GM19467 (cell line): Measurements from ENCODE around the gene PP2D1.
A peak's percentile ranks its signal among the peaks of the same experiment; 100 is the strongest.
"Not testable (repeated sequence)": the region's sequence is repeated elsewhere in the genome, so short reads cannot be mapped to it uniquely, and the experiment has no call there.

ENCODE experiments used
- ATAC-seq: cut with Tn5 transposase; IDR thresholded peaks from one replicate; pipeline ENCODE4 v1.9.1; 2021; ENCODE audit warnings: mild to moderate bottlenecking, moderate library complexity; ENCODE audit not compliant: unreplicated experiment

The PP2D1 gene

GRCh38 chr3:20012164-20012563 is at the start of gene PP2D1:
Gene PP2D1, minus strand, starts transcription at chr3:20012264. Its CDS starts 192 bp downstream, at chr3:20012072.
- no peak for ATAC-seq

DNA sequence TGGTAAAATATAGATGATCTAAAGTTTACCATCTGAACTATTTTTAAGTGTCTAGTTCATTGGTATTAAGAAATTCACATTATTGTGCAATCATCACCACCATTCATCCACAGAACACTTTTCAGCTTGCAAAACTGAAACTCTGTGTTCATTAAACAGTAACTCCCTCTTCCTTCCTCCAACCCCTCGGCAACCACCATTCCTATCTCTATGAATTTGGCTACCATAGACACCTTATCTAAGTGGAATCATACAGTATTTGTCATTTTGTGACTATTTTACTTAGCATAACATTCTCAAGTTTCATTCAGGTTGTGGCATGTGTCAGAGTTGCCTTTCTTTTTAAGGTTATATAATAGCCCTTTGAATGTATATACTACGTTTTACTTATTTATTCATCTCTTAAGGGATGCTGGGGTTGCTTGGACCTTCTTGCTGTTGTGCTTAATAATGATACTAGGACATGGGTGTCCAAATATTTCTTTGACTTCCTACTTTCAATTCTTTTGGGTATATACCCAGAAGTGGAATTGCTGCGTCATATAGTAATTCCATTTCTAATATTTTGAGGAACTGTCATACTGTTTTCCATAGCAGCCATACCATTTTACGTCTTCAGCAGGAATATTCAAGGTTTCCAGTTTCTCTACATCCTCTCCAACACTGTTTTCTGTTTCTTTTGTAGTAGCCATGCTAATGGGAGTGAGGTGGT is 49.1 kb upstream of the PP2D1 start:
- peak; percentile 84 for ATAC-seq

DNA sequence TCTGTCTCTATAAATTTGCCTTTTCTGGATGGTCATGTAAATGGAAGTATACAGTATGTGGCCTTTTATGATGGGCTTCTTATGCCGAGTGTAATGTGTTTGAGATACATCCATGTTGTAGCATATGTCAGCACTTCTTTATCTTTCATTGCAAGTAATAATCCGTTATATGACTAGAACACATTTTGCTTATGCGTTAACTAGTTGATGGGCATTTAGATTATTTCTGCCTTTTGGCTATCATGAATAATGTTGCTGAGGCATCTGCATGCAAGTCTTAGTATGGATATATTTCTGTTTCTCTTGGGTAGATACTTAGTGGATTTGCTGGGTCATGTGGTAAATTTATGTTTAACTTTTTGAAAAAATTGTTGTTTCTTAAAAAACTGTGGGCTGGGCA is 47.9 kb upstream of the PP2D1 start:
- ATAC-seq: no peak

DNA sequence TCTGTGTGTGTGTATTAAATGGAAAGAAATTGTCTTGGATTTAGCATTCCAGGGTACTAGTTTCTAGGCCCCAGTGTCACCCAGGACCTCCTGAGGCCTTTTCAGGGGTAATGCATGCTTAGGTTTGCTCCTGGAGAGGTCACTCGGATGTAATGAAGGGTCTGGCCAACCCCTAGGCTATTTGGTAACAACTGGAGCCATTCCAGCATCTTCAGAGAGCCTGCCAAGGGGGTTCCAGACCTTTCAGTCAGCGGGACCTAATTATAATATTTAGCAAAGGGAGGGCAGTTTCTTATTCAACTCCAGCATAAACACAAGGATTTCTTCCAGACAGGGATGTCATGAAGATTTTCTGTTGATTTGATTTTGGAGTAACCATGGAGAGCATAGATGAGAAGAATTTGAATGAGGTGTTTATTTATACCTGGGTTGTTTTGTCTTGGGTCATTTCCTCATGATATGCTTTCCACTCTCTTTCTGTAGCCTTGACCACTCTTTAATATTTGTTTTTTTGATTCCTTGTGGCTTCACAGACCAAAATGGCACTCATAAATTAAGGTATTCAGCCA is 45.6 kb upstream of the PP2D1 start:
- no peak for ATAC-seq

DNA sequence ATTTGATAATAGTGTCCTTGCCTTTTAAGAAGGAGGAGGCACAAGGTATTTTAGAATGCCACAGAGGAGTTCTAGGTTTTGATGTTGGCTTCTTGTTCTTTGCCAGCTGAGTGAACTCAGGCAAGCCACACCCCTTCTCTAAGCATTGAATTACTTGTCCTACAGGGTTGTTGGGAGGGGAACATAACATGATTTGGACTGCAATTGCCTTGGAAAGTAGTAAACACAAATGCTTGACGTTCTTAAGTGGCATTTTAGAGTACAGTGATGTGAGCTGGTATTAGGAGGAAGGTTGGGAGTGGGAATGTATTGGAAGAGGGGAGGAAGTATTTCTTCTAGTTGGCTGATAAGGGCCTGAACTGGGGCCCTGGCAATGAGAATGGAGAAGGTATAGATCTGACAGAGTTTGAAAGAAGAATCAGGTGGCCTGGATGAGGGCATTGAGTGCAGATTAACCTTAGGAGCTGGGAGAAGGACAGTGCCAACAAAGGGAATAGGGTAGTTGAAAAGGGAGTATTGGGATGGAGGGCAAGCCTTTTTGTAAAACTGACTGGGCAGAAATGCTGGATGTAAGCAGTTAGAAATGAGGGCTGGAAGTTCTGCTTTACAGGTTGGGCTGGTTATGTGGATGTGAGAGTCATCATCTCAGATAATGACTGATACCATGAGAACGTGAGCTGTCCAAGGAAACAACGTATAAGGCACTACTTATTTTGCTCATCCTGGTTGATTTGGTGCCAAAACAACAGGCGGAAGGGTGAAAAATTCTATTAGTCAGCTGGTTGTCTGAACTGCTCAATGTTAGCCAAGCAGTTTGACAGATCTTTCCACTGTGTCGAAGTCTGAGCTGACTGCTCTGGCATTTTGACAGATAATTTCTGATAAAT is 44.9 kb upstream of the PP2D1 start:
- peak; percentile 25 for ATAC-seq

DNA sequence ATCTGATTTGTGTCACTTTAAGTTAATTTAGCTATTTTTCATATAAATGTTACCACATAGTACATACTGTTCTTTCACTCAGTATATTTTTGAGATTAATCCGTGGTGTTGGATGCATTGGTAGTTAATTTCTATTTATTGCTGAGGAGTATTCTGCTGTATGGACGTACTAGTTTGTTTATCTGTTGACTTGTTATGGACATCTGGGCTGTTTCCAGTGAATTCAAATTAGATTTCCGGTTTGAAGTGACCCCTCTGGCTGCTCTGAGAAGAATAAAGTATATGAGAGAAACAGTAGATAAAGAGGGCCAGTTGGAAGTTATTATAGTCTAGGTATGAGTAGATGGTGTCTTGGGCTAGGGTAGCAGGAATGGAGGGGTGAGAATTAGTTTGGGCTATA is 43.8 kb upstream of the PP2D1 start:
- no peak for ATAC-seq

DNA sequence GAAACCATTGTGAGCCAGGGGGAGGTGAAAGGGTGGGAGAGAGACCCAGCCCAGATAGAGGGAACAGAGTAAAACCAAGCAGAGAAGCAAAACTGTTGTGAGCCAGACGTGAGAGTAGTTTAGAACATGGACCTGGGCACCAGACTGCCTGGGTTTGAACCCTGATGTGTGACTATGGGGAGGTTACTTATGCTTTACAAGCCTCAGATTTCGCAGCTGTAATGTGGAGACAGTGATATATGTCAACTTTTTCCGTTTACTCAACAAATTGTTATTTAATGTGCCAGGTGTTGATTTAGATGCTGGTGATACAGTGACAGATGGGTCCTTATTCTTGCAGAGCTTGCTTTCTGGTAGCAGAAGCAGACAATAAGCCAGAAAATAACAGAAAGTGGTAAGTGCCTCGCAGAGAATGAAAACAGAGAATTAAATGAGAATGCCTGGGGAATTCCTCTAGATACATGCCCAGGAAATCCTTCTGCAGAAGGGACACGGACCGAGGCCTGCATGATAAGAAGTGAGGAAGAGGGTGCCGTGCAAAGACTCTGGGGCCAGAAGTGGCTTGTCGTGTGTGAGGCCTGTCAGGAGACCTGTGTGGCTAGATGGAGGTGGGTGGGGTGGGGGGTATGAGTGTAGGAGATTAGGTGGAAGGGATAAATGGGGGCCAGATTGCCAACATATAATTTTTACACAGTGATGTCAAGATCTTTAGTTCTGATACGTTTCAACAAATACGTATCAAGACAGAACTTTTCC is 43.1 kb upstream of the PP2D1 start:
- ATAC-seq: peak; percentile 16

DNA sequence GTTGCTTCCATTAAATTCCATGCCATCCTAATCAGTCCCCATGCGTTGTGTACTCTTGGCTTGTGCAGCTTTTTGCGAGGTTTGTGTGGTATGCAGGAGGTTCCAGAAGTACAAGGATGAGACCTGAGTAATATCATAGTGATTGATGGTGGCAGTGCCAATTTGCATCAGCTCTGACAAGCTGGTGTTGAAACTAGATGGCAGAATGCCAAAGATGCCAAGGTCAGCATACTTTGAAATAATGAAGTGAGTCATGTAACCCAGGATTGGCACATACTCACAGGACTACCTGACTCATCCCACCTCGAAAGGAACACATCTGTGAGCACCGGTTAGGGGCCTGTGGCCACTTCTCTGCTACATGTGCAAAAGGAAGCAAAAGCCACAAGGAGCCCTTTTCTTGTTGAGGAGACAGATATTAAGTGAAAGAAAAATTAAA is 42.5 kb upstream of the PP2D1 start:
- peak; percentile 83 for ATAC-seq

- no peak for ATAC-seq
Observed at GRCh38 chr3:20052851-20053250, 40.8 kb upstream of the PP2D1 start.

GRCh38 chr3:20051123-20051806 is 39.2 kb upstream of the PP2D1 start:
- ATAC-seq: no peak

DNA sequence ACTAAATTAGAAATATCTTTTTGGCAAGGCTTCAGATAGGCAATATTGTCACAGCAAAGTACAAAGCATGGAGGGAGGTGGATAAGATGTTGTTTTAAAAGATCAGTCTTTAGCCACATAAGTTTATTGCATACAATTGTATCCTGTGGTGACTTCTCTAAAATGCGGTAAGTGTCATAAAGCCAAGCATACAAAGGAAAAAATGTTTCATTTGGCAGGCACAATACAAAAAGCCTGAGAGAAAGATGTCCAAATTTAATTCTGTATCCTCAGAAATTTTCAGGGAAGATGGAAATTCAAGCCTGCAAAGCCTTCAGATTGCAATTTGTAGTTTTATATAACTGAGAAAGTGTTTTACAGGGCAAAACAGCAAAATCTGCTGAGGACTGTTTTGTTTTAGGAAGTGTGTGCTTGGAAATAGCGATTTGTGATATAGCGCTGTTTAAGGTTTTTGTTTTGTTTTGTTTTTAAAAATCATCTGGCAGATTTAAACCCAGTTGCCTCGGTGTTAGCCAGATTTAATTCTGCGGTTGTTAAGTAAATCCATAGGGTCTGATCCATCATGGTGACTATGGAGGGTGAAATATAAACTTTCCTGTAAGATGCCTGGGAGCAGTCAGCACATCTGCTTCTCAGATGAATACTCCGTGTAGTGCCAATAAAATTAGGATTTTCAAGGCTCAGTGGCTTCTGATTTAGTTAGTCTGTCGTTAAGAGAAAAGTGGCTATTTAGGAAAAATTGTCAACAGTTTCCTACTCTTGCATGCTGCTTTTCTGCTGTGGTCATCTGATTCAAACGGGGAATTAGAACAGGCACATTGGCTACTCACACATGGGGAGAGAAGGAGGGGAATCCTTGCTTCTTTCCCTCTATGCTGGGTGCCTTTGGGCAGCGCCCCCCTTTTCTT is 36.2 kb upstream of the PP2D1 start:
- ATAC-seq: no peak

DNA sequence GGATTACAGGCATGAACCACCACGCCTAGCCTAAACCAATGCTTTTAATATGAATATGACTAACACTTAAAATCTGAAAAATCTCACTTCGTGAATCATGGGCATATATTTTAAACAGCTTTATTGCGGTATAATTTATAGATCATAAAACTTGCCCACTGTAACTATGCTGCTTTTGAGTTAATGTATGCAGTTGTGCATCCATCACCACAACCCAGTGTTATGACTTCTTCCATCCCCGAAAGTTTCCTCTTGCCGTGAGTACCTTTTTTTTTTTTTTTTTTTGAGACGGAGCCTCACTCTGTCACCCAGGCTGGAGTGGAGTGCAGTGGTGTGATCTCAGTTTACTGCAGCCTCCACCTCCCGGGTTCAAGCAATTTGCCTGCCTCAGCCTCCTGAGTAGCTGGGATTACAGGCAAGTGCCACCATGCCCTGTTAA is 35.3 kb upstream of the PP2D1 start:
- ATAC-seq: no peak

GRCh38 chr3:20046556-20046955 is 34.5 kb upstream of the PP2D1 start:
- no peak for ATAC-seq

GRCh38 chr3:20045141-20045540 is 33.1 kb upstream of the PP2D1 start:
- not testable (repeated sequence) for ATAC-seq

GRCh38 chr3:20043825-20044224 is 31.8 kb upstream of the PP2D1 start:
- no peak for ATAC-seq

DNA sequence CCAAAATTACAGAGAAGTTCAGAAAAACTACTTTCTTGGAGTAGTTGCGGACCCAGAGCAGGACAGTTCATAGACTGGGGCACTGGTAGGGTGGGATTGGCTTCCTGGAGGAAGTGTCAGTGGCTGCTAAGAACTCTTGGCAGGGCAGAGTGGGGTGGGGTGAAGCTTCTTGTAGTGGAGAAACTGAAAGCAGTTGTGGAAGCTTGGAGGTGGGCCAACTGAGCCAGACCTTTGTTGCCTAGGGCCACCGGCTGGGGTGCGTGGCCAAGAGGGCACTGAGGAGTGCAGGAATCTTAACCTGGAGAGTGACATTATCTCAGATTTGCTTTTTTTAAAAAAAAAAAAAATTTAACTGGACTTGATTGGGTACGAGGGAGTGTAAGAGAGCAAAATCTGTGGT is 31.3 kb upstream of the PP2D1 start:
- ATAC-seq: peak; percentile 23

DNA sequence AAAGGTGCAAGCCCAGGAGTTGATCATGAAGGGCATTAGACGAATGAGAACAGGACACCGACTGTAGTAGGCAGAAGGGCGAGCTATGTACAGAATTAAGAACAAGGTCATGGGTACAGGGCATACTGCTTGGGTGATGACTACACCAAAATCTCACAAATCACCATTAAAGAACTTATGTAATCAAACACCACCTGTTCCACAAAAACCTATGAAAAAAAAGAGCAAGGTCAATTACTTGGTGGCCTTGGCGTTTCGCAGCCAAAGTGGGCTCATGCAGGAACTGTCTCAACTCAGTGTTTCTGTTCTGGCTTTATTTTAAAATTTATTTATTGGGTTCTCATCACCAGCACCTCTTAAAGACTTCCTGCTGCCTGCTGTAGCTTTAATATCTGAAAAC is 30.3 kb upstream of the PP2D1 start:
- no peak for ATAC-seq

DNA sequence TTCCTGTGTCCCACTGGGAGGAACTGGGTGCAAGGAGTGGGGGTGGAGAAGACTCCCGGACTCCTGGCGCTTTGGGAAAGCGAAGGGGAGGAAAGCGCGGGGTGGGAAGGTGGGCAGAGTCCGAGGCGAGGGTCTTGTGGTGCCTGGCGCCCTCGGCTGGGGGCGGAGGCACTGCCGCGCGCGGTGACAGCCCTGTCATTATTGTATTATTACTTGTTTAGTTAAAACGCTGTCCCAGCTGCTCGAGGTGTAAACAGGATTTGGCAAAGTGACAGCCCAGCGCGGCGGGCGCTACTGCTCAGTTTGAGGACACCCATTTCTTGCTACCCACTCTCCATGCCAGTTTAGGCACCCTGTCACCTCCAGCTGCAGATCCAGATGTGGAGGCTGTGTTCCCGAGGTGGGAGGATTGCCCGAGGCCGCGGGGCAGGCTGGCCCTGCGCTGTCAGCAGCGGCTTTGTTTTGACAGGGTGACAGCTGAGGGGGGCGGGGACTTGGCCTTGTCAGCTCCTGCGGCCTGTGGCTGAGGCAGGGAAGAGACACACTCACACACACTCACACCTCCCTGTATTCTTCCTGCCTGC is 29.2 kb upstream of the PP2D1 start:
- ATAC-seq: peak; percentile 44
